Activated CD8-positive, alpha-beta memory T cell treated with anti-CD3 and anti-CD28 coated beads, Interleukin-2, amount 50 U/mL, for 24 hours (primary cell): Measurements from ENCODE around the gene ATP5PF.
"Not testable (repeated sequence)": the region's sequence is repeated elsewhere in the genome, so short reads cannot be mapped to it uniquely, and the experiment has no call there.

Experiments used
- DNase-seq: peaks from one replicate; pipeline ENCODE4 v3.0.0-alpha.2; 2020; ENCODE audit errors: extremely low read depth

The ATP5PF gene, protein sequence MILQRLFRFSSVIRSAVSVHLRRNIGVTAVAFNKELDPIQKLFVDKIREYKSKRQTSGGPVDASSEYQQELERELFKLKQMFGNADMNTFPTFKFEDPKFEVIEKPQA

GRCh38 chr21:25734904-25735645 is at the start of gene ATP5PF, which contains the start of gene GABPA:
Gene ATP5PF (minus strand): TSS chr21:25734904. CDS start chr21:25729794, 5,110 bp downstream.
Gene GABPA (plus strand): TSS chr21:25734972. CDS start chr21:25741599, 6,627 bp downstream.
- DNase-seq: peak; percentile 96

DNA sequence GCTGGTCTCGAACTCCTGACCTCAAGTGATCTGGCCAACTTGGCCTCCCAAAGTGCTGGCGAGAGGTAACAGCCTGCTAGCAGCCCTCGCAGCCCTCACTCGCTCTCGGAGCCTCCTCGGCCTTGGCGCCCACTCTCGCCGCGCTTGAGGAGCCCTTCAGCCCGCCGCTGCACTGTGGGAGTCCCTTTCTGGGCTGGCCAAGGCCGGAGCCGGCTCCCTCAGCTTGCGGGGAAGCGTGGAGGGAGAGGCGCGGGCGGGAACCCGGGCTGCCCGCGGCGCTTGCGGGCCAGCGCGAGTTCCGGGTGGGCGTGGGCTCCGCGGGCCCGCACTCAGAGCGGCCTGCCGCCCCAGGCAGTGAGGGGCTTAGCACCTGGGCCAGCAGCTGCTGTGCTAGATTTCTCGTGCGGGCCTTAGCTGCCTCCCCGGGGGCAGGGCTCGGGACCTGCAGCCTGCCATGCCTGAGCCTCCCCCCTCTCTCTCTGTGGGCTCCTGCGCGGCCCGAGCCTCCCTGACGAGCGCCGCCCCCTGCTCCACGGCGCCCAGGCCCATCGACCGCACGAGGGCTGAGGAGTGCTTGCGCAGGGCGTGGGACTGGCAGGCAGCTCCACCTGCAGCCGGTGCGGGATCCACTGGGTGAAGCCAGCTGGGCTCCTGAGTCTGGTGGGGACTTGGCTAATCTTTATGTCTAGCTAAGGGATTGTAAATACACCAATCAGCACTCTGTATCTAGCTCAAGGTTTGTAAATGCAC is 43.6 kb upstream of the ATP5PF start:
- DNase-seq: not testable (repeated sequence)

GRCh38 chr21:25776440-25776839 is 41.7 kb upstream of the ATP5PF start:
- no peak for DNase-seq

GRCh38 chr21:25772686-25773085 is 38.0 kb upstream of the ATP5PF start:
- no peak for DNase-seq

DNA sequence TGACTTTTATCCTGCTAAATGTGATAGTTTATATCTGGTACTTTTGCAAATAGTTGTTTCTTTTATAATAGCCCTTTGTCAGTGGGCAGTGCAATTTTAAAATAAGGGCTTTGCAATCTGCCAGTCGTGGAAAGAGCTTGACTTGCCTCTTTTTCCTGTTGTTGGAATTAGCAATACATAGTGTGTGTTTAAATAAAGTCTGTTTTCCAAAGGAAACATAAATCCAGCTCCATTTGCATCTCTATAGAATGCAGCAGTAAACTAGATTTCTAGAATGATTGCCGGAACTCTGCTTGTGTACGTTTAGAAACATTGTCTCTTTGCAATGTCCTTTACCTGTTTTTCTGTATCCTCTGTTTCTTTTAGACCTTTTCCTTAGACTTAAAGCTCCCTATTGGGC is 33.2 kb upstream of the ATP5PF start:
- no peak for DNase-seq

- DNase-seq: no peak
Observed at GRCh38 chr21:25764065-25764464, 29.4 kb upstream of the ATP5PF start.

DNA sequence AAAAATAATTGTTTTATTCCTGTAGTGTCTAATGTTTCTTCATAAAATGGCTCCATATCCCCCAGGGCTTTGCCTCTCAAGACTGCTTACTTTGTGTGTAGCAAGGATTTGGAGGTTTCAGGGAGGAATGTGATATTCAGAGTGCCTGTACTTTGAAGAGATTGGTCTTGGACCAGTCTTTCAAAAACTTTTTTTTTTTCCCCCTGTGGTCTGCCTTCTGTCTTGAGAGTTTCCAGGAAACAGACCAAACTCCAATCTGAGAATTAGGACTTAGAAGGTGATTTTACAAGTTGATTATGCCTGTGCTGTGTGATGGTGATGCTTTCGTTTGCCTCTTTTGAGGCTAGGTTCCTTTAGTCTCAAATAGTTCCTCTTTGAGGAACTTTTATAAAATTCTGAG is 26.0 kb upstream of the ATP5PF start:
- DNase-seq: no peak

DNA sequence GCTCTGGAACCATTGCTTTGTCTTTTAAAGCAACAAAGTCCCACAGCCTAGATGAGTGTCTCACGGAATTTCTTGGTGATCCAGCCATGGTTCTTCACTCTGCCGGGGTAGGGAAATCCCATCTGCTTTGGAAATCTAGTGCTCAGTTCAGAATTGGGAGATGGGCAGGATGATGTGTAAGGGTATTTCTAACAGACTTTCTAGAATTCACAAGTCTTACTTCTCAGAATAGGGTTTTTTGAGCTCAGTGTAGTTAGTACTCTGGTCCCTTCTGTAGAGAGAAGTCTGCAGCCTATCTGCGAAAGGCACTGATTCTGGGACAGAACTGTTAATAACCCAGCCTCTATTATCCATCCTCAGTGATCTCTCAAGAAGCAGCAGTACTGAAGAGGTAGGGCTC is 25.4 kb upstream of the ATP5PF start:
- no peak for DNase-seq

GRCh38 chr21:25759573-25759972 is 24.9 kb upstream of the ATP5PF start:
- DNase-seq: no peak

- DNase-seq: no peak
Observed at GRCh38 chr21:25757531-25757930, 22.8 kb upstream of the ATP5PF start.

GRCh38 chr21:25756190-25756932 is 21.7 kb upstream of the ATP5PF start:
- no peak for DNase-seq

GRCh38 chr21:25752416-25752815 is 17.7 kb upstream of the ATP5PF start:
- no peak for DNase-seq

DNA sequence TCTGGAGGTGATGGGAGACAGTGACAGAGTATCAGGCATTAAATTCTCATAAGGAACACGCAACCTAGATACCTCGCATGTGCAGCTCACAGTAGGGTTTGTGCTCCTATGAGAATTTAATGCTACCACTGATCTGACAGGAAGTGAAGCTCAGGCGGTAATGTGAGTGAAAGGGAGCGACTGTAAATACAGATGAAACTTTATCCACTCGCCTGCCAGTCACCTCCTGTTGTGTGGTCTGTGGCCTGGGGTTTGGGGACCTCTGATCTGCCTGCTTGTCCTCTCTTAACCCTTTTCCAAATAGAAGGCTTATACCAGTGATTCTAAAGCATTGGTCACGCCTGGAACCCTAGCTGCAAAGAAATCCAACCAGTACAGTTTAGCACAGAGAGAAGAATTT is 15.4 kb upstream of the ATP5PF start:
- DNase-seq: no peak

DNA sequence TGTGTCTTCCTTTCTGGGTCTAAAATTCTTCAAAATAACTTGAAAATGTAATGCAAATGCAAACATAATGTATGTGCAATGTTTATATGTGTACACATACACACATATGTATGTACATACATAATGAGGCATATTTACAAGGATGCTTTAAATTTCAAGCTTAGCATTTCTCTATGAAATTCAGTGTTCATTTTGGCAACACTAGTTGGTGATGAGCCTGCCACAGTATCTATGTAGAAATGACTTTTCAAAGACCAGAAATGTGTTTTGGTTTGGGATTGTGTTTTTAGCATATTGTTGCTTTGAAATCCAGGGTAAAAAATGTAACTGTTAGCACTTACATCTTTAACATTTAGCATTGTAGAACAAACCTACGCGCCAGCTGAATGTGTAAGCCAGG is 10.2 kb upstream of the ATP5PF start:
- DNase-seq: no peak

DNA sequence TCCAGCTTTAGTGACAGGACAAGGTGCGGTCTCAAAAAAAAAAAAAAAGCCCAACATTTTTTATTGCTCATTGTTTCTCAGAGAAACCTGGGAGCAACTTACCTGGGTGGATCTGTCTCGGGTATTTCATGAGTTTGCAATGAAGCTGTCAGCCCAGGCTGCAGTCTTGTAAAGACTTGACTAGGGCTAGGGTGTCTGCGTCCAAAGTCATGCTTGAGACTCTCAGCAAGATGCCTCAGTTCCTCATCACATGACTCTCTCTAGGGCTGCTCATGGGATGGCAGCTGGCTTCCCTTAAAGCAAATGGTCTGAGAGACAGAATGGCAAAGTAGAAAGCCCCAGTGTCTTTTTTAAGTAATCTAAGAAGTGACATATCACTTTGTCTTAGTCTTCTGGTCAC is 8.2 kb upstream of the ATP5PF start:
- no peak for DNase-seq

DNA sequence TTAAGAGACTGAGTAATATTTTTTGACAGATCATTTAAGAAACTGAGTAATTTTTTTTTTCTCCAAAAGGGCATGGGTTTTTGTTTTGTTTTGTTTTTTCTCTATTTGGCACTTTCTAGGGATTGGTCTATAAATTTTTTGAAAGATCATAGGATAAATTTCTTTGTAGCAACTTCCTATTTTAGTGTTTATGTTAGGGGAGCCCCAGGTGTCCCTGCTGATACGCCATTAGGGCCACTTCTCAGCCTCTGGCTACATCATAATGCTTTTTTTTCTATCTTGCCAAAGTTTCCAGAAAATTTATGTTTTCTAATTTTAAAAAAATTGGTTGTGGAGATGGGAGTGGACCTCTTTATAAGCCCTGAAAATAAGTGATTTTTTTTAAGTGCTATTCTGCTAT is 2.7 kb upstream of the ATP5PF start:
- DNase-seq: no peak

DNA sequence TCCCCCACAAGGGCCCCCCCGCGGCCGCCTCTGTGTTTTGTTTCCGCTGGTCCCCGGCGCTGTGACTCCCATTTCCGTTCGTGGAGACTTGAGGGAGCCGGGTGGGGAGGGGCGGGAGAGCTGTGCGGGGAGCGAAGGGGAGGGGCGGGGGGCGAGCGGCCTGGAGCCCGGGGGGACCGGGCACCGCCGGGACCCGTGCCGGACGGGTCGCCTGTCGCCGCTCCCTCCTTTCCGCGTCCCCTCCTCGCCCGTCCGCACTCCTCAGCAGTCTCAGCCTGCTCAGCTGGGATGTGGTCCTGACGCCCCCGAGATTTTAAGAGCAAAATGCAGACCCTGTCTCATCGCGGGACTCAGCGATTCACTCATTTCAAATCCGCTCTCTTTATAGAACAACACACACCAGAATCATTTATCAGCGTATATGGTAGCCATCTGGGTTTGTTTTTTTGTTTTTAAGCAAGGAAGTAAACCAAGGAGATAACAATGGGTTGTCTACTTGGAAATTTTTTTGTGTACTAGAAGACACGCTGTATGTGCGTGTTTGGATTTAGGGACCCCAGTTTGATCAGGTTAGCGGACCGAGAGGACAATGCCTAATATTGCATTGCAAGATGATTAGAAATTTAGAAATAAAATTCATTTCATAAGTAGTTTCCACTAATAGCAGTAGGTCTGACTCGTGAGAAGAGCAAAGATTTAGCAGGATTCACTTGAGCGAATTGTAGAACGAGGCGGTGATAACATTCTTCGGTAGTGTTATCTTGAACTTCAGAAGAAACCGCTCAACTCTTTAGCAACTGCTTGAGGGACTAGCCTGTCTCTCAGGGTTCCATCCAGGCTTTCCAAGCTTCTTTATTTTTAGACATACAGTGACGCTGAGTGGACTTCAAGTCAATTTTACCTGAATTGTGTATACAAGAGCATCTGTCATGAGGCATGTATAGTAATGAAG is 1.2 kb upstream of the ATP5PF start:
- DNase-seq: peak; percentile 53

GRCh38 chr21:25734654-25734903 is 125 bp downstream of the ATP5PF start:
- DNase-seq: no peak

DNA sequence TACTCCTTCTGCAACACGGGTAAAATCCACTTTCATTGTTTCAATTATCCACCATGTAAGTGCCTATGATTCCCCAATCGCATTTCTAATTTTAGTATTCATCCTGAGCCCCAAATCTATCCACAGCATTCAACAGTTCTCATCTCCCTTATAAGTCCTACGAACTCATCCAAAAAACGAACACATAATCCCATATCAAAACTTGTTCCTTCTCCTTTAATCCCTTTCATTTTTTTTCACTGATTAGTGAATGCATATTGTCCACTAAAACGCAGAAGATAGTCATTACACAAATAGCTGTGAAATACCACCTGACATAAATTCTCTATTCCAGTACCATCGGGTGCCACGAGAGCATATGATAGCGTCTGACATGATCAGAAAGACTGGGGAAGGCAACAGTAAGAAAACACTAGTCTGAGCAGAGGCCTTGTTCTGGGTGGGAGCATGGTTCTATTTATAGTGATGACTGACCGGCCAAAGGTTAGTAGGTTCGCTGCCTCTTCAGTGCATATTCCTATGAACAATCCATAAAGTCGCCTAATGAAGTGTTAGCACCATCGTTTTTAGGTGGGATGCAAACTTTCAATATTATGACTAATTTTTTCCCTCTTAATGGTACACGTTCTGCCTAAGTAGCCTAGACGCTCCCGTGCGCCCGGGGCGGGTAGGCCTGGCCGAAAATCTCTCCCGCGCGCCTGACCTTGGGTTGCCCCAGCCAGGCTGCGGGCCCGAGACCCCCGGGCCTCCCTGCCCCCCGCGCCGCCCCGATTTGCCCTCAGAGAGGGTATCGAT is 648 bp downstream of the ATP5PF start:
- peak; percentile 3 for DNase-seq

DNA sequence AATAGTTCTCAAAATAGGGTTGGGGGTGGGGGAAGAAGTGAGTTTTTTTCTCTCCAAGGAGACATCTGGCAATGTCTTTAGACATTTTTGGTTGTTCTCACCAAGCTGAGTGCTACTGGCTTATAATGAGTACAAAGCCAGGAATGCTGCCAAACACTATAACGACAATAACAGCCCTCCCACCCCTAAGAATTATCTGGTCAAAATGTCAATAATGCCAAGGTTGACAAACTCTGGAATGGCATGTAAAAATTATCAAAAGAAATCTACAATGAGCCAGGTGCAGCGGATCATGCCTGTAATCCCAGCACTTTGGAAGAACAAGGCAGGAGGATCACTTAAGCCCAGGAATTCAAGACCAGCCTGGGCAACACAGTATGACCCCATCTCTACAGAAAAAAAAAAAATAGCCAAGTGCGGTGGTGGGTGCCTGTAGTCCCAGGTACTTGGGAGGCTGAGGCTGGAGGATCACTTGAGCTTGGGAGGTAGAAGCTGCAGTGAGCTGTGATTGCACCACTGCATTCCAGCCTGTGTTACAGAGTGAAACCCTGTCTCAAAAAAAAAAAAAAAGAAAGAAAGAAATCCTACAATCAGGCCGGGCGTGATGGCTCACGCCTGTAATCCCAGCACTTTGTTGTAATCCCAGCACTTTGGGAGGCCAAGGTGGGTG is 2.5 kb downstream of the ATP5PF start:
- DNase-seq: no peak
